ENCODE data around the gene MLXIP.
"Not testable (repeated sequence)": the region's sequence is repeated elsewhere in the genome, so short reads cannot be mapped to it uniquely, and the experiment has no call there.

MLXIP gene

GRCh38 chr12:122096014-122096413 is 17.5 kb downstream of the MLXIP start:
- DNase-seq (ENCODE audit: low read depth) = no peak

GRCh38 chr12:122096591-122097149 is 18.1 kb downstream of the MLXIP start:
- no peak for DNase-seq (ENCODE audit: low read depth)

GRCh38 chr12:122097584-122097926 is 19.0 kb downstream of the MLXIP start:
- DNase-seq (ENCODE audit: low read depth) = no peak

- no peak for DNase-seq (ENCODE audit: low read depth)
Observed at GRCh38 chr12:122097927-122098756, 19.6 kb downstream of the MLXIP start.

- DNase-seq (ENCODE audit: low read depth) = no peak
Observed at GRCh38 chr12:122099280-122099749, 20.8 kb downstream of the MLXIP start.

GRCh38 chr12:122099856-122100255 is 21.3 kb downstream of the MLXIP start:
- DNase-seq (ENCODE audit: low read depth) = no peak

GRCh38 chr12:122100568-122100967 is 22.0 kb downstream of the MLXIP start:
- no peak for DNase-seq (ENCODE audit: low read depth)

- no peak for DNase-seq (ENCODE audit: low read depth)
Observed at GRCh38 chr12:122102331-122102730, 23.8 kb downstream of the MLXIP start.

GRCh38 chr12:122104844-122105243 is 26.3 kb downstream of the MLXIP start:
- no peak for DNase-seq (ENCODE audit: low read depth)

GRCh38 chr12:122105496-122105895 is 26.9 kb downstream of the MLXIP start:
- not testable (repeated sequence) for DNase-seq (ENCODE audit: low read depth)

- DNase-seq (ENCODE audit: low read depth) = no peak
Observed at GRCh38 chr12:122106843-122107242, 28.3 kb downstream of the MLXIP start.

- DNase-seq (ENCODE audit: low read depth) = no peak
Observed at GRCh38 chr12:122107261-122107660, 28.7 kb downstream of the MLXIP start.

GRCh38 chr12:122111089-122111641 is 32.6 kb downstream of the MLXIP start:
- DNase-seq (ENCODE audit: low read depth) = no peak

- DNase-seq (ENCODE audit: low read depth) = no peak
Observed at GRCh38 chr12:122116707-122117535, 38.4 kb downstream of the MLXIP start.

GRCh38 chr12:122117979-122118378 is 39.4 kb downstream of the MLXIP start:
- no peak for DNase-seq (ENCODE audit: low read depth)

- DNase-seq (ENCODE audit: low read depth) = not testable (repeated sequence)
Observed at GRCh38 chr12:122121341-122121740, 42.8 kb downstream of the MLXIP start.

GRCh38 chr12:122121745-122122144 is 43.2 kb downstream of the MLXIP start:
- no peak for DNase-seq (ENCODE audit: low read depth)

GRCh38 chr12:122123051-122123760 is 44.6 kb downstream of the MLXIP start:
- peak; percentile 56 for DNase-seq (ENCODE audit: low read depth)

- no peak for DNase-seq (ENCODE audit: low read depth)
Observed at GRCh38 chr12:122123761-122124145, 45.2 kb downstream of the MLXIP start.

- DNase-seq (ENCODE audit: low read depth) = no peak
Observed at GRCh38 chr12:122124370-122124769, 45.8 kb downstream of the MLXIP start.

GRCh38 chr12:122125452-122126341 is 47.1 kb downstream of the MLXIP start:
- DNase-seq (ENCODE audit: low read depth) = no peak
